H9 (cell line): ENCODE measurements around the gene NEB. TPM values are rescaled to one million over a fixed set of nuclear protein-coding genes. Genes with fewer than 3 reads are reported as not detected.

ENCODE experiments used
- DNase-seq: peaks from one replicate; pipeline ENCODE4 v3.0.0-alpha.2; 2017
- H2AFZ ChIP-seq: one replicate; pipeline ENCODE4 v1.6.1; 2013; ENCODE audit warnings: mild to moderate bottlenecking, low read length, control low read depth, moderate library complexity
- H2AK5ac ChIP-seq: 2 replicates; pipeline ENCODE4 v1.6.1; 2013; ENCODE audit warnings: low read length, control low read depth, mixed read lengths; ENCODE audit not compliant: insufficient read length
- H2BK120ac ChIP-seq: one replicate; pipeline ENCODE4 v1.6.1; 2013; ENCODE audit warnings: low read depth, mild to moderate bottlenecking, low read length, control low read depth, inconsistent platforms; ENCODE audit not compliant: poor library complexity, severe bottlenecking
- H2BK12ac ChIP-seq: 2 replicates; pipeline ENCODE4 v1.6.1; 2013; ENCODE audit warnings: low read length, control low read depth, mixed read lengths, low read depth; ENCODE audit not compliant: insufficient read length
- H2BK15ac ChIP-seq: 2 replicates; pipeline ENCODE4 v1.6.1; 2013; ENCODE audit warnings: low read depth, low read length, control low read depth
- H2BK20ac ChIP-seq: one replicate; pipeline ENCODE4 v1.6.1; 2013; ENCODE audit warnings: low read depth, mild to moderate bottlenecking, low read length, control low read depth, inconsistent platforms; ENCODE audit not compliant: poor library complexity, severe bottlenecking
- H2BK5ac ChIP-seq: 2 replicates; pipeline ENCODE4 v1.6.1; 2013; ENCODE audit warnings: low read length, control low read depth, mixed read lengths; ENCODE audit not compliant: insufficient read length
- H3K14ac ChIP-seq: 2 replicates; pipeline ENCODE4 v1.6.1; 2013; ENCODE audit warnings: low read length, control low read depth; ENCODE audit not compliant: insufficient read depth
- H3K18ac ChIP-seq: 2 replicates; pipeline ENCODE4 v1.6.1; 2013; ENCODE audit warnings: low read depth, mild to moderate bottlenecking, mixed read lengths, low read length, control low read depth; ENCODE audit not compliant: insufficient read length
- H3K23ac ChIP-seq: 2 replicates; pipeline ENCODE4 v1.6.1; 2013; ENCODE audit warnings: low read length, control low read depth, mixed read lengths, low read depth; ENCODE audit not compliant: insufficient read length
- H3K23me2 ChIP-seq: 2 replicates; pipeline ENCODE4 v1.6.1; 2013; ENCODE audit warnings: low read depth, mild to moderate bottlenecking, mixed read lengths, low read length, control low read depth; ENCODE audit not compliant: insufficient read length, poor library complexity, severe bottlenecking
- H3K27ac ChIP-seq: 2 replicates; pipeline ENCODE4 v1.5.1; 2013; ENCODE audit warnings: low read length, control low read depth, mixed read lengths, low read depth; ENCODE audit not compliant: insufficient read length
- H3K27me3 ChIP-seq: 2 replicates; pipeline ENCODE4 v1.6.1; 2013; ENCODE audit warnings: low read length, control low read depth, inconsistent platforms; ENCODE audit not compliant: insufficient read depth
- H3K4ac ChIP-seq: 2 replicates; pipeline ENCODE4 v1.6.1; 2013; ENCODE audit warnings: low read depth, mild to moderate bottlenecking, control low read depth, inconsistent platforms, low read length, moderate library complexity
- H3K4me1 ChIP-seq: 2 replicates; pipeline ENCODE4 v1.6.1; 2013; ENCODE audit warnings: low read length, control low read depth, inconsistent platforms; ENCODE audit not compliant: insufficient read depth
- H3K4me2 ChIP-seq: 2 replicates; pipeline ENCODE4 v1.6.1; 2013; ENCODE audit warnings: low read length, control low read depth, mixed read lengths; ENCODE audit not compliant: insufficient read length, insufficient read depth
- H3K56ac ChIP-seq: 2 replicates; pipeline ENCODE4 v1.6.1; 2013; ENCODE audit warnings: low read depth, mild to moderate bottlenecking, mixed read lengths, low read length, control low read depth; ENCODE audit not compliant: insufficient read length
- H3K79me1 ChIP-seq: 2 replicates; pipeline ENCODE4 v1.6.1; 2013; ENCODE audit warnings: low read depth, mild to moderate bottlenecking, moderate library complexity, low read length, control low read depth, inconsistent platforms; ENCODE audit not compliant: insufficient read depth, poor library complexity, severe bottlenecking
- H3K79me2 ChIP-seq: 2 replicates; pipeline ENCODE4 v1.6.1; 2013; ENCODE audit warnings: low read length, control low read depth, inconsistent platforms; ENCODE audit not compliant: insufficient read depth
- H3K9ac ChIP-seq: 2 replicates; pipeline ENCODE4 v1.6.1; 2013; ENCODE audit warnings: low read length, control low read depth, mixed read lengths; ENCODE audit not compliant: insufficient read length; ENCODE audit errors: extremely low read depth
- H3K9me3 ChIP-seq: one replicate; pipeline ENCODE4 v1.6.1; 2013; ENCODE audit warnings: low read depth, low read length, inconsistent platforms; ENCODE audit not compliant: control insufficient read depth
- H3T11ph ChIP-seq: one replicate; pipeline ENCODE4 v1.6.1; 2013; ENCODE audit warnings: mild to moderate bottlenecking, low read length, control low read depth, inconsistent platforms
- H4K20me1 ChIP-seq: one replicate; pipeline ENCODE4 v1.6.1; 2013; ENCODE audit not compliant: control insufficient read depth, insufficient read length, insufficient read depth
- H4K5ac ChIP-seq: 2 replicates; pipeline ENCODE4 v1.6.1; 2013; ENCODE audit warnings: low read depth, mild to moderate bottlenecking, mixed read lengths, low read length, control low read depth; ENCODE audit not compliant: insufficient read length
- H4K8ac ChIP-seq: replicated peaks from 2 replicates; pipeline ENCODE4 v1.6.1; 2013; ENCODE audit warnings: low read length, control low read depth, mixed read lengths, low read depth; ENCODE audit not compliant: insufficient read length
- H4K91ac ChIP-seq: 2 replicates; pipeline ENCODE4 v1.6.1; 2013; ENCODE audit warnings: low read depth, mild to moderate bottlenecking, moderate library complexity, mixed read lengths, low read length, control low read depth; ENCODE audit not compliant: insufficient read length
- H3K27ac Mint-ChIP-seq, 3 experiments: 2 replicates in 2 of 3; 3 replicates in 1 of 3; pipeline ENCODE4 v1.8.0; 2020 to 2021; ENCODE audit warnings: mixed read lengths in 3 of 3, mild to moderate bottlenecking in 1 of 3, moderate library complexity in 1 of 3
- H3K27me3 Mint-ChIP-seq: 2 replicates; pipeline ENCODE4 v1.8.0; 2021; ENCODE audit warnings: low read depth, mild to moderate bottlenecking, moderate library complexity, mixed read lengths
- H3K36me3 Mint-ChIP-seq, 3 experiments: 2 replicates in 2 of 3; 3 replicates in 1 of 3; pipeline ENCODE4 v1.8.0; 2020 to 2021; ENCODE audit warnings: low read depth in 3 of 3, mixed read lengths in 3 of 3; ENCODE audit not compliant: insufficient read depth in 1 of 3
- H3K4me1 Mint-ChIP-seq, 2 experiments: 2 replicates each; pipeline ENCODE4 v1.8.0; 2020; ENCODE audit warnings: mixed read lengths in 2 of 2
- H3K4me3 Mint-ChIP-seq, 2 experiments: 2 replicates in 1 of 2; 3 replicates in 1 of 2; pipeline ENCODE4 v1.8.0; 2020 to 2021; ENCODE audit warnings: mild to moderate bottlenecking in 2 of 2, mixed read lengths in 2 of 2, moderate library complexity in 1 of 2
- H3K9me3 Mint-ChIP-seq, 2 experiments: 2 replicates in 1 of 2; 3 replicates in 1 of 2; pipeline ENCODE4 v1.8.0; 2020; ENCODE audit warnings: mild to moderate bottlenecking in 2 of 2, mixed read lengths in 2 of 2, moderate library complexity in 1 of 2
- CTCF ChIP-seq: fragments of 200-600 bp; sonication (generic); conservative IDR thresholded peaks from 3 replicates; pipeline ENCODE4 v1.8.0; 2021; ENCODE audit warnings: antibody characterized with exemption, mild to moderate bottlenecking
- WGBS: extraction: QIAGEN DNeasy Blood & Tissue Kit; methylation state at CpG from one replicate; pipeline ENCODE4 v1.1.7; 2013; ENCODE audit warnings: missing lambda C conversion rate, low lambda C conversion rate, mixed read lengths; ENCODE audit not compliant: insufficient read length; ENCODE audit errors: extremely low coverage; 5-methylcytosine and 5-hydroxymethylcytosine counted together
- total RNA-seq: library from RNA; stranded (reverse); gene quantifications from 2 replicates; pipeline ENCODE4 v1.2.1, GENCODE V29; 2021

Gene NEB
- total RNA-seq, 1 experiment from 2014 or later = 0.98 TPM

- Histone ChIP-seq H3K4ac (no peak overlapping the region), H3K56ac (no peak overlapping the region), H2AK5ac (no peak overlapping the region), H4K20me1 (no peaks in the 10 kb centered on the region), H3K27me3 (no peaks in the 10 kb centered on the region), H3K18ac (no peak overlapping the region), H2BK15ac (no peak overlapping the region), H4K91ac (no peak overlapping the region), H3K9me3 (no peaks in the 10 kb centered on the region), H2AFZ (no peak overlapping the region), H3K4me2 (no peak overlapping the region), H3K79me1 (no peaks in the 10 kb centered on the region), H3K14ac (no peak overlapping the region), H4K5ac (no peak overlapping the region), H2BK5ac (no peak overlapping the region), H2BK20ac (no peak overlapping the region), H4K8ac (no peak overlapping the region), H3K23ac (no peak overlapping the region), H3K9ac (no peak overlapping the region), H3K4me1 (no peaks in the 10 kb centered on the region), H3K79me2 (no peaks in the 10 kb centered on the region), H3K23me2 (no peaks in the 10 kb centered on the region), H2BK12ac (no peak overlapping the region), H2BK120ac (no peak overlapping the region), H3K27ac (no peak overlapping the region), H3T11ph (no peak overlapping the region)
- no CpG with 5 or more reads among the region's 2 CpGs for WGBS
- DNase-seq = no peak
- Mint-ChIP-seq H3K36me3 (peaks cover 35 to 76% (median 62%) of the 10 kb centered on the region in 3 experiments), H3K4me3 (no peak overlapping the region), H3K9me3 (no peaks in the 10 kb centered on the region), H3K4me1 (no peaks in the 10 kb centered on the region), H3K27me3 (no peaks in the 10 kb centered on the region), H3K27ac (no peak overlapping the region)
- no peak for TF ChIP-seq CTCF
These were observed 259.2 kb downstream of the NEB start for GRCh38 chr2:151475071-151475470.
